Endodermal cell (in vitro differentiated cells): ENCODE measurements around the gene ZNF337. TPM values are rescaled to one million over a fixed set of nuclear protein-coding genes. Genes with fewer than 3 reads are reported as not detected.
A peak's percentile ranks its signal among the peaks of the same experiment; 100 is the strongest.

Experiments
- DNase-seq: peaks from one replicate; pipeline ENCODE4 v3.0.0-alpha.2; 2017
- H3K27ac ChIP-seq: 2 replicates; pipeline ENCODE4 v1.5.1; 2013; ENCODE audit warnings: mild to moderate bottlenecking, low read depth, low read length, moderate library complexity
- H3K27me3 ChIP-seq: 2 replicates; pipeline ENCODE4 v1.6.1; 2013; ENCODE audit warnings: mild to moderate bottlenecking, low read length, moderate library complexity; ENCODE audit not compliant: insufficient read depth, control insufficient read depth, poor library complexity, severe bottlenecking
- H3K36me3 ChIP-seq: 2 replicates; pipeline ENCODE4 v1.7.0; 2013; ENCODE audit warnings: mild to moderate bottlenecking, low read length, moderate library complexity; ENCODE audit not compliant: control insufficient read depth, insufficient read depth
- H3K4me1 ChIP-seq: one replicate; pipeline ENCODE4 v1.7.0; 2013; ENCODE audit warnings: low read length; ENCODE audit not compliant: control insufficient read depth, insufficient read depth
- H3K4me3 ChIP-seq: 2 replicates; pipeline ENCODE4 v1.5.1; 2013; ENCODE audit warnings: mild to moderate bottlenecking, low read length, moderate library complexity
- H3K9ac ChIP-seq: 2 replicates; pipeline ENCODE4 v1.6.1; 2013; ENCODE audit warnings: mild to moderate bottlenecking, low read length, moderate library complexity; ENCODE audit not compliant: poor library complexity, severe bottlenecking; ENCODE audit errors: extremely low read depth
- H3K9me3 ChIP-seq: 2 replicates; pipeline ENCODE4 v1.6.1; 2013; ENCODE audit warnings: mild to moderate bottlenecking, low read length, moderate library complexity; ENCODE audit not compliant: control insufficient read depth
- H3K27ac Mint-ChIP-seq: 2 replicates; pipeline ENCODE4 v1.8.0; 2020; ENCODE audit warnings: mixed read lengths
- H3K27me3 Mint-ChIP-seq: 2 replicates; pipeline ENCODE4 v1.8.0; 2021; ENCODE audit warnings: mild to moderate bottlenecking, mixed read lengths; ENCODE audit not compliant: insufficient read depth
- H3K36me3 Mint-ChIP-seq: 2 replicates; pipeline ENCODE4 v1.8.0; 2020; ENCODE audit warnings: low read depth, mixed read lengths
- H3K4me1 Mint-ChIP-seq: 2 replicates; pipeline ENCODE4 v1.8.0; 2020; ENCODE audit warnings: mixed read lengths
- H3K4me3 Mint-ChIP-seq: 2 replicates; pipeline ENCODE4 v1.8.0; 2020; ENCODE audit warnings: mild to moderate bottlenecking, moderate library complexity, mixed read lengths
- H3K9me3 Mint-ChIP-seq: 2 replicates; pipeline ENCODE4 v1.8.0; 2020; ENCODE audit warnings: mild to moderate bottlenecking, mixed read lengths
- WGBS, 2 experiments: methylation state at CpG; one replicate each; pipeline versions ENCODE4 v1.1.5 to v1.1.7; 2013; ENCODE audit warnings: missing lambda C conversion rate in 2 of 2, mixed read lengths in 1 of 2; ENCODE audit not compliant: insufficient coverage in 1 of 2, insufficient read length in 1 of 2; 5-methylcytosine and 5-hydroxymethylcytosine counted together
- total RNA-seq, 2 donors: library from RNA; stranded (reverse); fragmentation: NEBNext Ultra II Directional in 1 of 2; extraction: Animal tissue kit (Norgen Biotek cat#: 25700) in 1 of 2; gene quantifications; 2 replicates in 1 of 2; 3 replicates in 1 of 2; pipeline ENCODE4 v1.2.1, GENCODE V29; 2021
- TF ChIP-seq, protein P1 (sequence below): fragments of 200-600 bp; sonication (generic); conservative IDR thresholded peaks from 2 replicates; pipeline ENCODE4 v1.5.0; 2021; ENCODE audit warnings: antibody characterized with exemption, mild to moderate bottlenecking

ZNF337 gene
- total RNA-seq, 2 donors from 2014 or later, result 14.2 to 14.5 TPM

DNA sequence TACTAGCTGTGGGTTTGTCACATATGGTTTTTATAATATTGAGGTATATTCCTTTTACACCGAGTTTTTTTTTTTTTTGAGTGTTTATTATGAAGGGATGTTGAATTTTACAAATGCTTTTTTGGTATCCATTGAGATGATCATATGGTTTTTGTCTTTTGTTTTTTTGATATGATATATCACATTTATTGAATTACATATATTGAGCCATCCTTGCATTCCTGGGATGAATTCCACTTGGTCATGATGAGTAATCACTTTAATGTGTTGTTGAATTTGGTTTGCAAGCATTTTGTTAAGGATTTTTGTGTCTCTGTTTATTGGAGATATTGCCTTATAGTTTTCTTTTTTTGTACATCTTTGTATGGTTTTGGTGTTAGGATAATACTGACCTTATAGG is 3.3 kb upstream of the ZNF337 start:
- WGBS, 2 experiments, result 94% methylated on average over 1 of the region's 1 CpG; no CpG with 5 or more reads in 1 of the 2 experiments
- Histone ChIP-seq H3K9me3 (peaks cover 16% of the 10 kb centered on the region), H3K4me3 (no peak overlapping the region), H3K27ac (no peak overlapping the region), H3K36me3 (no peaks in the 10 kb centered on the region), H3K9ac (no peak overlapping the region), H3K4me1 (no peaks in the 10 kb centered on the region), H3K27me3 (no peaks in the 10 kb centered on the region)
- Mint-ChIP-seq H3K27ac (no peak overlapping the region), H3K27me3 (peaks cover 23% of the 10 kb centered on the region), H3K9me3 (peaks cover 29% of the 10 kb centered on the region), H3K4me1 (no peaks in the 10 kb centered on the region), H3K4me3 (no peak overlapping the region), H3K36me3 (no peaks in the 10 kb centered on the region)
- TF ChIP-seq, protein P1, sequence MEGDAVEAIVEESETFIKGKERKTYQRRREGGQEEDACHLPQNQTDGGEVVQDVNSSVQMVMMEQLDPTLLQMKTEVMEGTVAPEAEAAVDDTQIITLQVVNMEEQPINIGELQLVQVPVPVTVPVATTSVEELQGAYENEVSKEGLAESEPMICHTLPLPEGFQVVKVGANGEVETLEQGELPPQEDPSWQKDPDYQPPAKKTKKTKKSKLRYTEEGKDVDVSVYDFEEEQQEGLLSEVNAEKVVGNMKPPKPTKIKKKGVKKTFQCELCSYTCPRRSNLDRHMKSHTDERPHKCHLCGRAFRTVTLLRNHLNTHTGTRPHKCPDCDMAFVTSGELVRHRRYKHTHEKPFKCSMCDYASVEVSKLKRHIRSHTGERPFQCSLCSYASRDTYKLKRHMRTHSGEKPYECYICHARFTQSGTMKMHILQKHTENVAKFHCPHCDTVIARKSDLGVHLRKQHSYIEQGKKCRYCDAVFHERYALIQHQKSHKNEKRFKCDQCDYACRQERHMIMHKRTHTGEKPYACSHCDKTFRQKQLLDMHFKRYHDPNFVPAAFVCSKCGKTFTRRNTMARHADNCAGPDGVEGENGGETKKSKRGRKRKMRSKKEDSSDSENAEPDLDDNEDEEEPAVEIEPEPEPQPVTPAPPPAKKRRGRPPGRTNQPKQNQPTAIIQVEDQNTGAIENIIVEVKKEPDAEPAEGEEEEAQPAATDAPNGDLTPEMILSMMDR, result no peak
- no peak for DNase-seq

- TF ChIP-seq, protein P1, result no peak
- Histone ChIP-seq H3K4me3 (peak overlapping the region; percentile 98), H3K9me3 (peaks cover 16% of the 10 kb centered on the region), H3K27ac (no peak overlapping the region), H3K4me1 (no peaks in the 10 kb centered on the region), H3K36me3 (peaks cover 6% of the 10 kb centered on the region), H3K27me3 (no peaks in the 10 kb centered on the region), H3K9ac (peak overlapping the region; percentile 86)
- no peak for DNase-seq
- WGBS, 2 experiments, result no CpG with 5 or more reads among the region's 3 CpGs
- Mint-ChIP-seq H3K4me3 (peak overlapping the region; percentile 79), H3K27me3 (peaks cover 5% of the 10 kb centered on the region), H3K36me3 (peaks cover 2% of the 10 kb centered on the region), H3K27ac (peak overlapping the region; percentile 93), H3K9me3 (peaks cover 28% of the 10 kb centered on the region), H3K4me1 (peaks cover 3% of the 10 kb centered on the region)
These were observed 436 bp upstream of the ZNF337 start for GRCh38 chr20:25697132-25697446.

DNA sequence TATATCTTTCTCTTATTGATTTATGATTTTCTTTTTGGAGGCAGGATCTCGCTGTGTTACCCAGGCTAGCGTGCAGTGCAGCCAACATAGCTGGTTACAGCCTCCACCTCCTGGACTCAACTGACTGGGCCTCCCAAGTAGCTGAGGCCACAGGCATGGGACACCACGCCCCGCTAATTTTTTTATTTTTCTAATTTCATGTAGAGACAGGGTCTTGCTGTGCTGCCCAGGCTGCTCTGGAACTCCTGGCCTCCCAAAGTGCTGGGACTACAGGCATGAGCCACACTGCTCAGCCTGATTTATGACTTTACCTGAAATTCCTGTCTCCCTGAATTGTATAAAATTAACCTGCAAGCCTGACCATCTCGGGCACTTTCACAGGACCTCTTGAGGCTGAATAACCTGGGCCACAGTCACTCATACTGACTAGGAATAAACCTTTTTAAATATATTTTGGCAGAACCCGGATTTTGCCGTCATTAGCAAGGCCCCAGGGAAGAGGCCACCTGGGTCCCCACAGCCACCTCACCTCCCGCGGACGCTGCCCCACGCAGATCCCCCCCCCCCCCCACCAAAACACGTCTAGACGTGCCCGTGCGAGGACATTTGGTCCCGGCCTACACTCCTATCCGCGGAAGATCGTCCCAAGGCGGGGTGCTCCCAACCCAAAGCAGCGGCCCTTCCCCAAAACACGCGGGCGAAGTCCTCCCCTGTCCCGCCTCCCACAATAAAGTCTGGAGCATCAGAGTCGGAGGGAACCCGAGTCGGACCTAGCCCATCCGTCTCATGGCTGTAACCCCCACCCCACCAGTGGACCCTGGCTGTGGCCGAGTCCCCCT is 902 bp downstream of the ZNF337 start:
- Histone ChIP-seq H3K36me3 (peaks cover 14% of the 10 kb centered on the region), H3K4me1 (no peaks in the 10 kb centered on the region), H3K9ac (peak overlapping the region; percentile 86), H3K9me3 (peaks cover 15% of the 10 kb centered on the region), H3K4me3 (peak overlapping the region; percentile 98), H3K27ac (peak overlapping the region; percentile 89), H3K27me3 (no peaks in the 10 kb centered on the region)
- 18 to 57% methylated on average over 5 to 30 of the region's 30 CpGs for WGBS, 2 experiments
- H3K9me3 Mint-ChIP-seq, result peaks cover 16% of the 10 kb centered on the region
- peak overlapping the region; percentile 87 for H3K27ac Mint-ChIP-seq
- H3K4me1 Mint-ChIP-seq, result peaks cover 3% of the 10 kb centered on the region
- no peak for DNase-seq
- peak overlapping the region; percentile 79 for H3K4me3 Mint-ChIP-seq
- TF ChIP-seq, protein P1, result no peak
- H3K36me3 Mint-ChIP-seq, result peaks cover 14% of the 10 kb centered on the region
- H3K27me3 Mint-ChIP-seq, result peaks cover 5% of the 10 kb centered on the region
